K562 (cell line): ENCODE results near the gene METRN. TPM values are rescaled to one million over a fixed set of nuclear protein-coding genes. Genes with fewer than 3 reads are reported as not detected.

ENCODE experiments used
- EGR1 ChIP-seq: fragments of 450-650 bp; conservative IDR thresholded peaks from 2 replicates; pipeline ENCODE4 v1.6.1; 2017; ENCODE audit warnings: mild to moderate bottlenecking
- SPI1 ChIP-seq: IDR thresholded peaks from 2 replicates; pipeline ENCODE4 v1.6.1; 2011; ENCODE audit warnings: low read depth, low read length, control low read depth, borderline replicate concordance
- YY1 ChIP-seq, 3 experiments: IDR thresholded peaks; 2 replicates each; pipeline ENCODE4 v1.6.1; 2011; ENCODE audit warnings: low read length in 2 of 3, mild to moderate bottlenecking in 2 of 3, moderate library complexity in 2 of 3, borderline replicate concordance in 1 of 3, control low read depth in 1 of 3, low read depth in 1 of 3; ENCODE audit not compliant: insufficient read depth in 3 of 3, insufficient replicate concordance in 2 of 3, control insufficient read depth in 1 of 3, insufficient read length in 1 of 3; ENCODE audit errors: extremely low read depth in 1 of 3
- polyA plus RNA-seq, 8 experiments: library from polyadenylated mRNA; depleted of rRNA in 4 of 8; stranded (reverse) in 5 of 8; unstranded in 3 of 8; fragments of >200 nt; fragmentation: Nextera tagmentation in 2 of 8; fragmentation: Illumina TruSeq in 1 of 8; extraction: Ambion mirVana in 2 of 8; extraction: Trizol in 1 of 8; gene quantifications; 2 replicates each; pipeline versions ENCODE4 v1.2.1 to v1.2.3, GENCODE V29; 2011 to 2014; ENCODE audit warnings: inconsistent platforms in 1 of 8, missing spikeins in 1 of 8
- total RNA-seq, 7 experiments: library from RNA; depleted of rRNA in 6 of 7; stranded (reverse); fragments of >200 nt in 6 of 7; fragmentation: Illumina TruSeq in 2 of 7; extraction: Trizol in 2 of 7; gene quantifications; 2 replicates each; pipeline versions ENCODE4 v1.2.1 to v1.2.3, GENCODE V29; 2011 to 2021; ENCODE audit warnings: low replicate concordance in 1 of 7
- TF ChIP-seq, protein P1 (sequence below): sonication (generic); formaldehyde crosslinking; IDR thresholded peaks from 2 replicates; pipeline ENCODE4 v1.8.0; 2023; ENCODE audit warnings: missing genetic modification reagents, mild to moderate bottlenecking, borderline replicate concordance

The METRN gene
- total and polyA plus RNA-seq, 9 of the 15 experiments (the other 6 are each of a cell fraction or from before 2014, with no cell fraction given), result 0.20 to 89.8 (median 15.4) TPM

DNA sequence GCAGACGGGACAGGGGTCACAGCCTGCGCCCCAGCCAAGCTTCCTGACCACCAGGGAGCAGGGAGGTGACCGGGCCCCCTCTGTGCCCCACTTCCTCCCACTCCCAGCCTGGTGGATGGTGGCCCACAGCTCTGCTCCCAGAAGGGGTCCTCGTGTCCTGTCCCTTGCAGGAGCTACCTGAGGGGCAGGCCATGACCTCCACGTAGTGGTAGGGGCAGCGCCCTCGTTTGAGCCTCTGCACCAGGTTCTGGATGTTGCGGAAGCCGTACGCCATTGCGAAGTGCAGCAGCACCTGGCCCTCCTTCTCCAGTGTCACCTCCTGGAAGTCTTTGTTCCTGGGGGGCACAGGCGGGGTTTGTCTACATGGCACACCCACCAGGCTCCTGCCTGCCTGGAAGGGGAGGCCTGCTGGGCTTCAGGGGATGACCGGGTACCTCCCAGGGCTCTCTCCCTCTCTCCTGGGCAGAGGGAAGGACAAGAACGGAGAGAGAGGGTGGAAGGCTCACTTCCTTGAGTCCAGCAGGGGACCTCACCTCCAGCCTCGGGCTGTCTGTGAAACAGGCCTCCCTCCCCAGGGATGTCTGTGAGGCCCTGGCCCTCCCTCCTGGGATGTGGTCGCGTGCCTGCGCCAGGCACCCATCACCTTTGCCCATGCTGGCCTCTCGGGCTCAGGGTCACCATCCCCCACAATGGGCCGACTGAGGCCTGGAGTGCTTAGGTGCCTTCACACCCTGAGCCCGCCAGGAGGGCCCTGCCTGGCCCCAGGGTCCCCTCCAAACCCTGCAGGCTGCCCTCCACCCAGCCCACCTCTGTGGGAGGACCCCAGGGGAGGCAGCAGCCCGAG lies 16.0 kb downstream of the METRN start (continued):
- no peak for TF ChIP-seq YY1 (IDR thresholded peaks at IDR 0.05; ENCODE audit: borderline replicate concordance in 1 of 3, control insufficient read depth in 1 of 3, extremely low read depth in 1 of 3, insufficient read depth in 3 of 3, insufficient read length in 1 of 3, insufficient replicate concordance in 2 of 3, low read depth in 1 of 3, low read length in 2 of 3)
- TF ChIP-seq SPI1, result 0 out of 2 replicates have a peak, but pooled peaks have one; percentile 2
- TF ChIP-seq, protein P1, sequence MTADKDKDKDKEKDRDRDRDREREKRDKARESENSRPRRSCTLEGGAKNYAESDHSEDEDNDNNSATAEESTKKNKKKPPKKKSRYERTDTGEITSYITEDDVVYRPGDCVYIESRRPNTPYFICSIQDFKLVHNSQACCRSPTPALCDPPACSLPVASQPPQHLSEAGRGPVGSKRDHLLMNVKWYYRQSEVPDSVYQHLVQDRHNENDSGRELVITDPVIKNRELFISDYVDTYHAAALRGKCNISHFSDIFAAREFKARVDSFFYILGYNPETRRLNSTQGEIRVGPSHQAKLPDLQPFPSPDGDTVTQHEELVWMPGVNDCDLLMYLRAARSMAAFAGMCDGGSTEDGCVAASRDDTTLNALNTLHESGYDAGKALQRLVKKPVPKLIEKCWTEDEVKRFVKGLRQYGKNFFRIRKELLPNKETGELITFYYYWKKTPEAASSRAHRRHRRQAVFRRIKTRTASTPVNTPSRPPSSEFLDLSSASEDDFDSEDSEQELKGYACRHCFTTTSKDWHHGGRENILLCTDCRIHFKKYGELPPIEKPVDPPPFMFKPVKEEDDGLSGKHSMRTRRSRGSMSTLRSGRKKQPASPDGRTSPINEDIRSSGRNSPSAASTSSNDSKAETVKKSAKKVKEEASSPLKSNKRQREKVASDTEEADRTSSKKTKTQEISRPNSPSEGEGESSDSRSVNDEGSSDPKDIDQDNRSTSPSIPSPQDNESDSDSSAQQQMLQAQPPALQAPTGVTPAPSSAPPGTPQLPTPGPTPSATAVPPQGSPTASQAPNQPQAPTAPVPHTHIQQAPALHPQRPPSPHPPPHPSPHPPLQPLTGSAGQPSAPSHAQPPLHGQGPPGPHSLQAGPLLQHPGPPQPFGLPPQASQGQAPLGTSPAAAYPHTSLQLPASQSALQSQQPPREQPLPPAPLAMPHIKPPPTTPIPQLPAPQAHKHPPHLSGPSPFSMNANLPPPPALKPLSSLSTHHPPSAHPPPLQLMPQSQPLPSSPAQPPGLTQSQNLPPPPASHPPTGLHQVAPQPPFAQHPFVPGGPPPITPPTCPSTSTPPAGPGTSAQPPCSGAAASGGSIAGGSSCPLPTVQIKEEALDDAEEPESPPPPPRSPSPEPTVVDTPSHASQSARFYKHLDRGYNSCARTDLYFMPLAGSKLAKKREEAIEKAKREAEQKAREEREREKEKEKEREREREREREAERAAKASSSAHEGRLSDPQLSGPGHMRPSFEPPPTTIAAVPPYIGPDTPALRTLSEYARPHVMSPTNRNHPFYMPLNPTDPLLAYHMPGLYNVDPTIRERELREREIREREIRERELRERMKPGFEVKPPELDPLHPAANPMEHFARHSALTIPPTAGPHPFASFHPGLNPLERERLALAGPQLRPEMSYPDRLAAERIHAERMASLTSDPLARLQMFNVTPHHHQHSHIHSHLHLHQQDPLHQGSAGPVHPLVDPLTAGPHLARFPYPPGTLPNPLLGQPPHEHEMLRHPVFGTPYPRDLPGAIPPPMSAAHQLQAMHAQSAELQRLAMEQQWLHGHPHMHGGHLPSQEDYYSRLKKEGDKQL (CRISPR knock-in tag), result no peak
- no peak for TF ChIP-seq EGR1
